ENCODE data around the gene CTNNA2.

CTNNA2 gene

GRCh38 chr2:79612999-79613398 is 100.1 kb downstream of the CTNNA2 start:
- no peak for DNase-seq (ENCODE audit: low read depth, low spot score)

- DNase-seq (ENCODE audit: low read depth, low spot score): no peak
These were observed 106.6 kb downstream of the CTNNA2 start for GRCh38 chr2:79619442-79619841.

- no peak for DNase-seq (ENCODE audit: low read depth, low spot score)
These were observed 107.1 kb downstream of the CTNNA2 start for GRCh38 chr2:79619976-79620375.

GRCh38 chr2:79620679-79621078 is 107.8 kb downstream of the CTNNA2 start:
- DNase-seq (ENCODE audit: low read depth, low spot score): no peak

GRCh38 chr2:79621252-79621651 is 108.4 kb downstream of the CTNNA2 start:
- no peak for DNase-seq (ENCODE audit: low read depth, low spot score)

- no peak for DNase-seq (ENCODE audit: low read depth, low spot score)
These were observed 108.9 kb downstream of the CTNNA2 start for GRCh38 chr2:79621755-79622154.

GRCh38 chr2:79622508-79622907 is 109.7 kb downstream of the CTNNA2 start:
- DNase-seq (ENCODE audit: low read depth, low spot score): no peak

- DNase-seq (ENCODE audit: low read depth, low spot score): no peak
These were observed 114.4 kb downstream of the CTNNA2 start for GRCh38 chr2:79627237-79627636.

- DNase-seq (ENCODE audit: low read depth, low spot score): no peak
These were observed 117.2 kb downstream of the CTNNA2 start for GRCh38 chr2:79630060-79630459.

GRCh38 chr2:79630972-79631557 is 118.2 kb downstream of the CTNNA2 start:
- DNase-seq (ENCODE audit: low read depth, low spot score): no peak

GRCh38 chr2:79638410-79638809 is 125.6 kb downstream of the CTNNA2 start:
- DNase-seq (ENCODE audit: low read depth, low spot score): no peak

GRCh38 chr2:79638954-79639353 is 126.1 kb downstream of the CTNNA2 start:
- DNase-seq (ENCODE audit: low read depth, low spot score): no peak

GRCh38 chr2:79640001-79640400 is 127.2 kb downstream of the CTNNA2 start:
- DNase-seq (ENCODE audit: low read depth, low spot score): peak; percentile 38

GRCh38 chr2:79649531-79649930 is 136.7 kb downstream of the CTNNA2 start:
- DNase-seq (ENCODE audit: low read depth, low spot score): no peak

GRCh38 chr2:79660557-79660956 is 147.7 kb downstream of the CTNNA2 start:
- no peak for DNase-seq (ENCODE audit: low read depth, low spot score)

GRCh38 chr2:79665091-79665490 is 152.2 kb downstream of the CTNNA2 start:
- no peak for DNase-seq (ENCODE audit: low read depth, low spot score)

- no peak for DNase-seq (ENCODE audit: low read depth, low spot score)
These were observed 153.6 kb downstream of the CTNNA2 start for GRCh38 chr2:79666430-79666829.

- no peak for DNase-seq (ENCODE audit: low read depth, low spot score)
These were observed 156.9 kb downstream of the CTNNA2 start for GRCh38 chr2:79669714-79670113.

GRCh38 chr2:79670198-79670597 is 157.3 kb downstream of the CTNNA2 start:
- peak; percentile 74 for DNase-seq (ENCODE audit: low read depth, low spot score)

- no peak for DNase-seq (ENCODE audit: low read depth, low spot score)
These were observed 174.0 kb downstream of the CTNNA2 start for GRCh38 chr2:79686884-79687283.

- no peak for DNase-seq (ENCODE audit: low read depth, low spot score)
These were observed 182.4 kb downstream of the CTNNA2 start for GRCh38 chr2:79695248-79695647.

- no peak for DNase-seq (ENCODE audit: low read depth, low spot score)
These were observed 184.3 kb downstream of the CTNNA2 start for GRCh38 chr2:79697200-79697599.

GRCh38 chr2:79700651-79701050 is 187.8 kb downstream of the CTNNA2 start:
- no peak for DNase-seq (ENCODE audit: low read depth, low spot score)

GRCh38 chr2:79702905-79703304 is 190.1 kb downstream of the CTNNA2 start:
- no peak for DNase-seq (ENCODE audit: low read depth, low spot score)
